ENCODE results near the gene CACFD1. TPM values are rescaled to one million over a fixed set of nuclear protein-coding genes. Genes with fewer than 3 reads are reported as not detected.
A peak's percentile ranks its signal among the peaks of the same experiment; 100 is the strongest.

The CACFD1 gene
- total and polyA plus RNA-seq, 2 of the 13 experiments (the other 11 are each of a cell fraction or from before 2014, with no cell fraction given), result 13.8 to 14.6 TPM

- Histone ChIP-seq H3K9ac (ENCODE audit: insufficient read depth, low read depth, low read length) (no peak overlapping the region), H3K27me3 (ENCODE audit: control insufficient read depth in 1 of 2, insufficient read depth in 2 of 2, low read length in 2 of 2) (peaks cover 0 to 18% of the 10 kb centered on the region in 2 experiments; a peak in 3 of 5 replicates), H2AFZ (ENCODE audit: low read length) (no peak overlapping the region), H3K9me3 (ENCODE audit: low read length) (peaks cover 11% of the 10 kb centered on the region), H3K4me3 (replicated peaks in 1 of 3; ENCODE audit: insufficient read depth in 1 of 3, low read depth in 2 of 3, low read length in 3 of 3) (no peak overlapping the region), H3K79me2 (ENCODE audit: insufficient read depth, low read length) (no peaks in the 10 kb centered on the region), H3K4me1 (ENCODE audit: insufficient read depth, low read length) (peaks cover 47% of the 10 kb centered on the region), H3K4me2 (ENCODE audit: low read depth, low read length) (no peak overlapping the region), H3K36me3 (replicated peaks in 1 of 2; ENCODE audit: control insufficient read depth in 1 of 2, insufficient read depth in 2 of 2, low read length in 2 of 2) (no peaks in the 10 kb centered on the region), H4K20me1 (ENCODE audit: insufficient read depth, low read length) (no peaks in the 10 kb centered on the region), H3K27ac (ENCODE audit: extremely low read length, insufficient read depth, low read length) (no peak overlapping the region)
- in situ Hi-C loops (cut with HindIII; ENCODE audit: extremely low pct_ligation_motif_present, low pct_unique_long_range_greater_than_20kb), result no loop called here
- FAIRE-seq (no peak), DNase-seq (ENCODE audit: low spot score) (no peak), ATAC-seq (no peak)
- 89% methylated on average over 6 of the region's 13 CpGs for WGBS (ENCODE audit: low lambda C conversion rate)
- TF ChIP-seq ZNF691 (CRISPR knock-in tag; IDR thresholded peaks at IDR 0.05; ENCODE audit: borderline replicate concordance, low read depth) (no peak), ZNF503 (CRISPR knock-in tag; IDR thresholded peaks at IDR 0.05) (no peak), ZNF703 (CRISPR knock-in tag; IDR thresholded peaks at IDR 0.05; ENCODE audit: borderline replicate concordance) (no peak), GLI4 (CRISPR knock-in tag; IDR thresholded peaks at IDR 0.05; ENCODE audit: borderline replicate concordance) (0 out of 2 replicates have a peak, but pooled peaks have one; percentile 8), HIVEP1 (CRISPR knock-in tag; IDR thresholded peaks at IDR 0.05) (no peak)
- BruUV-seq (replicated peaks), result no TSS peak
- POLR2A ChIA-PET, result interaction anchor here (1.6 to 1.7 kb wide), 3 partner anchors 9 to 210 kb away, joined by 4 to 7 read pairs (median 6); partner anchors contain the start of gene SLC2A6
- CTCF ChIA-PET (ENCODE audit: low intra/inter-chr PET ratio, low total read pairs), result no interaction called here
- intact Hi-C loops (cut with micrococcal nuclease; ENCODE audit: unreplicated experiment), result no loop called here
These were observed 45.5 kb downstream of the CACFD1 start for GRCh38 chr9:133505186-133505830.

Measured in HepG2 (cell line).